HG03439 (cell line): ENCODE measurements around the gene CCDC40.

Experiments used
- ATAC-seq: cut with Tn5 transposase; IDR thresholded peaks from one replicate; pipeline ENCODE4 v1.9.1; 2021; ENCODE audit warnings: mild to moderate bottlenecking, moderate library complexity; ENCODE audit not compliant: unreplicated experiment

The CCDC40 gene

GRCh38 chr17:80018917-80019651, 17.4 kb upstream of the CCDC40 start:
- ATAC-seq = no peak

- ATAC-seq = no peak
These were observed 14.8 kb upstream of the CCDC40 start for GRCh38 chr17:80021600-80021999.

- no peak for ATAC-seq
These were observed 12.8 kb upstream of the CCDC40 start for GRCh38 chr17:80023481-80024205.

GRCh38 chr17:80024206-80024972, 12.1 kb upstream of the CCDC40 start:
- ATAC-seq = no peak

GRCh38 chr17:80025140-80025539, 11.3 kb upstream of the CCDC40 start:
- no peak for ATAC-seq

GRCh38 chr17:80025796-80026195, 10.6 kb upstream of the CCDC40 start:
- no peak for ATAC-seq

GRCh38 chr17:80026359-80027042, 9.9 kb upstream of the CCDC40 start:
- no peak for ATAC-seq

GRCh38 chr17:80027043-80027435, 9.4 kb upstream of the CCDC40 start:
- ATAC-seq = no peak

- ATAC-seq = no peak
These were observed 8.4 kb upstream of the CCDC40 start for GRCh38 chr17:80028030-80028429.

GRCh38 chr17:80029258-80029974, 7.0 kb upstream of the CCDC40 start:
- ATAC-seq = no peak

- no peak for ATAC-seq
These were observed 5.6 kb upstream of the CCDC40 start for GRCh38 chr17:80030730-80031410.

GRCh38 chr17:80031691-80032430, 4.6 kb upstream of the CCDC40 start:
- no peak for ATAC-seq

GRCh38 chr17:80032614-80033171, 3.7 kb upstream of the CCDC40 start:
- ATAC-seq = no peak

- ATAC-seq = no peak
These were observed 2.6 kb upstream of the CCDC40 start for GRCh38 chr17:80033840-80034239.

GRCh38 chr17:80034791-80035686, 1.4 kb upstream of the CCDC40 start:
- no peak for ATAC-seq

- peak; percentile 39 for ATAC-seq
These were observed 830 bp upstream of the CCDC40 start, which contains the start of gene TBC1D16 for GRCh38 chr17:80035687-80035936. Gene TBC1D16 (minus strand): TSS chr17:80035872. CDS start chr17:80013547, 22,325 bp downstream.

GRCh38 chr17:80036715-80037477, 454 bp downstream of the CCDC40 start:
- ATAC-seq = peak; percentile 15
